ENCODE results near the gene C10orf90.

Gene C10orf90

GRCh38 chr10:126423732-126424491 lies 246.6 kb downstream of the C10orf90 start:
- no peak for DNase-seq (ENCODE audit: low spot score)

DNA sequence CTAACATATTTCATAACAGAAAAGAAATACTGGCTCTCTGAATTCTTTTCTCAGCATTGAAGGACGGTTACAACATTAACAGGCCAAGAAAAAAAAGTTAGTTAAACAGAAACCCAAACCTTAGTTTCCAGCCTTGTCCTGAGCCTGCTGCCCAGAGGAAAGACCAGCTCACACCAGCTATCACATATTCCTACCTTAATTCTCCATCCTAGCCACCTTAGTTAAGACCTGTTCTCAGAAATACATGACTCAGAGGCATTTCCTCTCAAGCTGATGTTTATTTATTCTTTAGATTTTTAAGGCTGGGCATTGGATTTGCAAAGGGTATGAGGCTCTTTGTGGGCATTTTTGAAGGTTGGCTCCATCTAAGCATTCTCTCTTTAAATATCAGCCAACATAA lies 247.9 kb downstream of the C10orf90 start:
- DNase-seq (ENCODE audit: low spot score): no peak

DNA sequence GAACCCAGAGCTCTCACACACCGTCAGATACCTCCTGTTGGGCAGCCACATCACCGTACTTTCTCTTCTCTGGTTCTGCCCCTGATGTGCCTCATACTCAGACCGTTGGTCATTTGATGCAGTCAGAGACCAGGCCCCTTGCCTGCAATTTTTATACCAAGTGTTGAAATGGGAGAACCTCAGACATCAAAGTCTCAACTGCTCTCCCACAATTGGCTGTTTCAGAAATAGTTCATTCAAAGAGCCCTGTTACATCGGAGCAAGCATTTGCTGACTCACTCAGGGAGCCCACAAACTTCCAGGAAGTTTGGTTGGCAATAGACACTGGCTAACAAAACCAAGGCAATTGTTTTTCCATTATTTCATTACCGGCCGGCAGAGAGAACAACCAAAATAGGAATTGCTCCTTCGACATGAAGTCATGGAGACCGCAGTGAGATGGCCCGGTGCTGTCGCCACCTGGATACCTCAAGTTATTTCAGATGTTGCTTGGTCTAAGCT lies 248.7 kb downstream of the C10orf90 start:
- DNase-seq (ENCODE audit: low spot score): no peak

DNA sequence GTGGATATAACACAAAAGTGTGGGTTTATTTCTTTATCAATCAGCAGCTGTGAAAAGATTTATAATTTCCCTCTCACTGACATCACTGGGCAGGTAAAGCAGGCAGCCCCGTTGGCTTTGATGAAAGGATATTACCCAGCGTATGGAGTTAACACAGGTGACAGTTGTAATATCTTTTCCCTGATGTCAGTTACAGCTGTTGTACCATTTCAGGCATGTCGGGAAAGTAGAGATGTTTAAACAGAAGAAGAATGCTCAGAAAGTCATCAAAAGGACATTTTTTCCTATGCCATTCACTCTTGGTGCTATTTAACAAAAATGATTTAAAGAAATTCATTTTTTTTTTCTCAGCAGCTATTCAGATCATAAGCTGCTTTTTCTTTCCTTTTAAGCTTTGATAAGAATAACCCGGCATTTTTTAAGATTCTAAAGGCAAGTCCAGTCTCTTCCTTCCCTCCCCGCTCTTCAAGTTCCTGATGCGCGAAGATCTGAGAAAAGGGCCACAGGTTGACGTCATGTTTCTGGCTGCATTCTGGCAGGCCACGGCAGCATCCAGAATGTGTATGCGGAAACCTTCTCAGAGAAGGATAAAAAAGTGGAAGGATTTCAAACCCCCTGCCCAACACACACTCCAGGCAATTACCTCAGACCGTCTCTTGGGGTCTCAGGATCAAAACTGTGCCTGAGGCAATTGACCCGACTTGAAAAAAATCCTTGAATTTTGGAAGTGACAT lies 249.8 kb downstream of the C10orf90 start:
- no peak for DNase-seq (ENCODE audit: low spot score)

GRCh38 chr10:126417220-126417825 lies 253.2 kb downstream of the C10orf90 start:
- DNase-seq (ENCODE audit: low spot score): no peak

DNA sequence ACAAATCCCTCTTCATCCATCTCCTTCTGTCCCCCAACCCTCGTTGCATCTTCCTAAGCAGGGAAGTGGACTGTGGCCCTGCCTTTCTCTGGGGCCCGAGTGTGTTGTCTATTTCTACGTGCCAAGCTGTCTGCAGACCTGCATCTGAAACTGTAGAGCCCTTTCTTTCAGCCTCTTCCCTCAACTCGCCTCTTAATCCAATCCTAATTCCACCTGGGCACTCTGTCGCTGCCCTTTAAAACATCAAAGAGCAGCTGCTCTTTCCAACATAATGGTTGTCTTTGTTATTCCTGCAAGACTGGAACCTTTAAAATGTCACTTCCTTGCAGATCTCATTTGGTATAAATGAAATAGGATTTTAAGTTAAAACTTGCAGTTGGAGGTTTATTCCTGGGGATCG lies 260.7 kb downstream of the C10orf90 start:
- DNase-seq (ENCODE audit: low spot score): no peak

DNA sequence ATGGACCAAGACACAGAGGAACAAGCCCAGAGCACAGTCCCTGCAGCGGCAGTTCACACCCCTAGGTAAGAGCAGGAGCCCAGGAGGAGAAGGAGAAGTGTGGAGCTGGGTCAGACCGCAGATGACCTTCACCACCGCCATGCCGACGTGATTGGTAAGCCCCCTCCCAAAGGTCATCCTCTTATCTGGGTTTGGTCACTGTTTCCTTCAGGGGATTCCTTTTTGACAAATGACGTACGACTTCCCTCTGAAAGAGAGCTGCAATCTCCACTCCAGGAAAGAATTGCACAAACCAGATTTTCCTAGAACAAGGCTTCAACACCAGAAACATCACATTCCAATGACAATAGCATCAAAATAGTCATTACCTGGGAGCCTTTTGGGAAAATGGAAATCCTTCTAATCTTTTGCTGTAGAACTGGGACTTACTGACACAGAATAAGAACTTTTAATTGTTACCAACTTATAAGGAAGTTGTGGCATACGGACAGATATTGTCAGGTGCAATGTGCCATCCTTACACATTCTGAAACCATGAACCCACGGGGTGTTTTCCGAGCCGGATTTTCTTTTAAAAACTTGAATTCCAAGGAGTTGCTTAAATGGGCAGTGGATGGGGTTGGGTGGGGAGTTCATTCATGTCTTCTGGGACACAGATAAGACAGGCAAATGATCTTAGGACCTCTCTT lies 261.4 kb downstream of the C10orf90 start:
- no peak for DNase-seq (ENCODE audit: low spot score)

DNA sequence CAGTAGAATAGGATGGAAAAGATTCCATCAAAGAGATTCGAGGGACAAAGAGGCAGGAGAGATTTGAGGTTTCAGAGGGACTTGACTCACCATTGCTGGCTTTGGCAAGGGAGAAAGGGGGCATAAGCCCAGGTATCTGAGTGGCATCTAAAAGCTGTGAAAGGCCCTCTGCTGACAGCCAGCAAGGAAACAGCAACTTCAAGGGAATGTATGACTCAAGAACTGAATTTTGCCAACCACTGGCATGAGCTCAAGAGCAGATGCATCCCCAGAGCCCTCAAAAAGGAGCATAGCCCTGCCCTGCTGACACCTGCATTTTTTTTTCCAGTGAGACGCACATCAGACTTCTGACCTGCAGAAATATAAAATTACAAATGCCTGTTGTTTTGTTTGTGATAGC lies 262.7 kb downstream of the C10orf90 start:
- no peak for DNase-seq (ENCODE audit: low spot score)

DNA sequence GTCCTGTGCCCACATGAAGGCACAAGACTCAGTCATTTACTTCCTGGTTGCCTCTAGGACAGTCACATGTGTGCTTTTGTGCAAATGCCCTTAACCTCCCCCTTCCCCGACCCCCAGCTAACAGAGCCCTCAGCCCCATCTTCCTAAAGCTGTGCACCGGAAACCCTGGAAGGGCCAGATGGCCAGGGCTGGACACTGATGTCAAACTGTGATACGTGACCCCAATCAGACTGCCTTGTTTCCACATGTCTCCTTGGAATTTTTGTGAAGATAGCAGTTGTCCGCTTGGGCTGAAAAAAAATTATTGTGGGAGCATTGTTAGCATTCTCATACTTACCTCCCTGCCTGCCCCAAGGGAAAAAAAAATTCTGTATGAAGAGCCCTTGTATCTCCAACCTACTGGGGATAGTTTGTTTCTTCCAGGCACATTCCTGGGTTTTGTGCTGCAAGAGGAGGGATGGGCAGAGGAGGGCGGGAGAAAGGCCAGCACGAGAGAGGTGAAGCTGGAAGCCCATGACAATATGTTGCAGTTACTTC lies 265.2 kb downstream of the C10orf90 start:
- no peak for DNase-seq (ENCODE audit: low spot score)

DNA sequence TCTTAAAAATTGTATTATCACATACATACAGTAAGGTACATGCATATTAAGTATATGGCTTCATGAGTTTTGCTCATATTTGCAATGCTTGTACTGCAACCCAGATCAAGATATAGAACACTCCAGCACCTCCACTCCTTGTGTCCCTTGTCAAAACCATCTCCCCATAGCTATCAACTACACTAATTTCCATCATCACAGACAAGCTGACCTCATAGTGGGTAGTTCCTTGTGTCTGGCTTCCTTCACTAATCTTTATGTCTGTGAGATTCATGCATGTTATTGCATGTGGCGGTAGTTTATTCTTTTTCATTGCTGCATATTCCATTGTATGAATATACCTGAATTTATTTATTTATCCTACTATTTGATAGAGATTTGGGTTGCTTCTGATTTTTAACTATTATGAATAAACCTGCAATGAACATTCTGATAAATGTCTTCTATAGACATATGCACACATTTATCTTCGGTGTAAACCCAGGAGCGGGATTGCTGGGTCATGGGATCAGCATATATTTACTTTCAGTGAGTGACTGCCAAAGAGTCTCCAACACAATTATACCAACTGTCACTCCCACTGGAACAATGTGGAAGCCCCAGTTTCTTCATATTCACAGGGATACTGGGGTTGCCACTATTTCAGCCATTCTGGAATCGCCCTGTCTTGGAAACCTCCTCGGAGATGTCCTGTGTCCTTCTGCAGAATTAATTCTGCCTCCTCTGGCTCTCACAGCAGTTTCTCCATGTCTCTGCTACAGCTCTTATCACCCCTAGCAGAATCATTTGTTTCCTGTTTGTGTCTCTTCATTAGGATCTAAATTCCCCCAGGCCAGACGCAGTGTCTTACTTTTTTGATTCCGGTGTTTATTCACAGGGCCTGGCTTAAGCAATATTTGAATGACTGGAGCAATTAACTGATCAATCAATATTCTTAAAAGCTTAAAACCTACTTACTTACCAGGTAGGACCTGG lies 267.5 kb downstream of the C10orf90 start:
- DNase-seq (ENCODE audit: low spot score): no peak

GRCh38 chr10:126400641-126401040 lies 269.9 kb downstream of the C10orf90 start:
- no peak for DNase-seq (ENCODE audit: low spot score)

DNA sequence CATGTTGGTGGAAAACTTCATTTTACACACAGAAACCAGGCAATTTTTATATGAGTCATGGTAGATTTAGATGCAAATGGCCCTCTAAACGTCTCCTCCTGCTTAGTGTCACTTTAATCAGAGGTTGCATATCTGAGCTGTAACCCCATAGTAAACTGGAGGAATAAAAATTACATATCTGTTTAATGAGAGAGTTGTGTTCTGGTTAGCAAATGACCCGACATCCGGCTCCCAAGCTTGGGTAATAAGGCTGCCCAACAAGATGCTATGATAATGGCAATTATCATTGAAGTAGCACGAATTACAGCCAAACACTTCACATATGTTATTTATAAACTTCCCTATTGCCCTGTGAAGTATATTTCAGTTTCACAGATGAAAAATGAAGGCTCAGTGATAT lies 271.6 kb downstream of the C10orf90 start:
- no peak for DNase-seq (ENCODE audit: low spot score)

DNA sequence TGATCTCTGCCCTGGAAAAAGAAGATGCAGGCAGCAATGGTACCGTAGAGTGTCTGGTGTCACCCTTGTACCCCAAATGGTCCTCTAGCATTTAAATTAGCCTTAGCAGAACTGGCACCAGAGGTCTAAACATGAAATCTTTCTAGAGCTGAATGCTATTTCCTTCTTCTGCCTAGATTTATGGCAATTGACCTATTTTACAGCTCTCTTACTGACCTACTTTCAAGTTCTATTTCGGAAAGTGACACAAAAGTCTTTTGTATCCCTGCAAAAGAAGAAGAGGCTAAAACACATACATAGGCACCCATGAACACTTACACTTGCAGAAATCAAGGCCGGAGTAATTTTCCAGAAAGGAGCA lies 272.1 kb downstream of the C10orf90 start:
- no peak for DNase-seq (ENCODE audit: low spot score)

DNA sequence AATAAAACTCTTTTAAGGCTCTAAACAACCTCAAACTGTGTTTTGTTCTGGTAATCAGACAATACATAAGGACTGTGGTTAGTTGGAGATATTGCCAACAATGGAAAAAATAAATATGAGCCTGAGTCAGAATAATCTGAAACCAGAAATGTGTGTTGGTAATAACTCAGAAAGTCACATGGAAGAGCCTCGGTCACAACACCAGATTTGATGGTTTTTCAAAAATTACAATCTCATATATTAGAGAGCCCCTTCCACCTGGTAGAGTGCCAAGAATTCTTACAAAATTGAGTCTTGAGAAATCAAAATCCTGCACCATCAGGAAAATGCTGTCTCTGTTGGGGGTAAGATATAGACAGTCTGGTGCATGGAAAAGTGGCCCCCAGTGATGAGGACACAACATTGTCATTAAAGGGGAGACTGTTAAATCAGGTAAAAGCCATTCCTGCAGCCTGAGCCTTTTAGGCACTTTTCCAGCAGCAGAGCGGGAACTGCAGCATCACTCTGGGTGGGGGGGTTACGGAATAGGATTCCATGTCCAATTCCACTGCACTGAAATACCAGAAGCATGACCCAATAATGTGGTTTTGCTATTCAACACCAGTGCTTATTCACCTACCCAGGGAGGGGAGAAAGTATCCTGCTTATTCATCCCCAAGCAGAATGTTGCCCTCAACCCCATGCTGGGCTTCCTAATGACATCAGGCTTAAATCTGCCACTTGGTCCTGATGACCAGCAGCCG lies 272.7 kb downstream of the C10orf90 start:
- DNase-seq (ENCODE audit: low spot score): no peak

DNA sequence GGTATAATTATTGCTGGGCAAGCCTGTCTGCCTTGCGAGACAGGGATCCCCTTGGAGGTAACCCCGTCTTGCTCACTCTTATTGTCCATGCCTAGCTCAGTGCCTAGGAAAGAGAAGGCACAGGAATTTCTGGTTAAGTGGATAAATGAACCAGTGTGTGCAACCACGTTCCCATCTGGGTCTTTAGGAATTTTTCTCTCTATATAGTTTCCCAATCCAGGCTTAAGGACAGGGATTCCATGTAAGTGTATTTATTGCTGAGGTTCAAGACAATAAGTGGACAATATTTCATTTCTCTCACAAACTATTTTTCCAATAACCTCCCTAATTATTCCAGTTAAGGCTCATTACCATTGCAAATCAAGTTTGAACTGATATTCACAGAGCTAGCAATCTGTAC lies 273.3 kb downstream of the C10orf90 start:
- DNase-seq (ENCODE audit: low spot score): no peak

DNA sequence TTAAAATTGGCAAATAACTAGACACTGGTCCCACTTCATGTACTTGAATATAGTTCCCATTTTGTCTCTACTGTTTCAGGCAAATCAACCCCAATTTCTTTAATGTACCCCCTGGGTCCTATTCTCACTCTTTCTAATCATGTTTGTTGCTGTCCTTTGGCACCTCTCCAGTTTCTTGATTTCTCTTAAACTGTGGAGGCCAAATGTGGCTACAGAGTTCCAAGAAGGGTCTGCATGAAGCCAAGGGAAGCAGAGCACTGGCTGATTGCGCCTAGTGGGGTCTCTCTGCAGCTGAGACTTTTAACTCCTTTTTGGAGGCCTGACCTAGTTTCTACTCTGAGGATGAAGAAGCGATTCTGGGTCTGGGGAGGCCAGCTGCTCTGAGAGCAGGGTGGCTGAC lies 275.5 kb downstream of the C10orf90 start:
- no peak for DNase-seq (ENCODE audit: low spot score)

DNA sequence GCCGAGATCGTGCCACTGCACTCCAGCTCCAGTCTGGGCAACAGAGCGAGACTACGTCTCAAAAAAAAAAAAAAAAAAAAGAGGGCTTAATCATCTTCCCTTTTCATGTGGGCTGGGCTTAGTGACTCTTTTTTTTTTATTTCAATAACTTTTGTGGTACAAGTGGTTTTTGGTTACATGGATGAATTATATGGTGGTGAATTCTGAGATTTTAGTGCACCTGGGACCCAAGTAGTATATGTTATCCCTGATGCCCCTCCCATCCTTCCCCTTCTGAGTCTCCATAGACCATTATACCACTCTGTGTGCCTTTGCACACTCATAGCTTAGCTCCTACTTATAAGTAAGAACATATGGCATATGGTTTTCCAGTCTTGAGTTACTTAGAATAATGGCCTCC lies 277.4 kb downstream of the C10orf90 start:
- DNase-seq (ENCODE audit: low spot score): no peak

DNA sequence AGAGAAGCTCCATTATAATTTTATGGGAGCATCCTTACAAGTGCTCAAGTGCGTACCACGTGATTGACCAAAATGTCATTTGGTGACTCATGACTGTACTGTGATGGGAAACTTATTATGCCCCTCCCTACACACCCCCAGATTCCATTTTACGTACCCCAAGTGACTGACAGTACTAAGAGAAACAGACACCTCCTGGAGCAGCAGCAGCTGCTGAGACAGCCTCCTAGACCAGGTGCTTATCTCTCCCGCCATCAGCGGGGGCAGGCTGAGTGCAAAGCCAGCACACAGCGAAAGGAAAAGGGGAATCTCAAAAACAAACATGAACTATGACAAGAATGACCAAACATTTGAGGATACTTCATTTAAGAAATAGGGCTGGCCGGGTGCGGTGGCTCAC lies 278.0 kb downstream of the C10orf90 start:
- DNase-seq (ENCODE audit: low spot score): no peak

DNA sequence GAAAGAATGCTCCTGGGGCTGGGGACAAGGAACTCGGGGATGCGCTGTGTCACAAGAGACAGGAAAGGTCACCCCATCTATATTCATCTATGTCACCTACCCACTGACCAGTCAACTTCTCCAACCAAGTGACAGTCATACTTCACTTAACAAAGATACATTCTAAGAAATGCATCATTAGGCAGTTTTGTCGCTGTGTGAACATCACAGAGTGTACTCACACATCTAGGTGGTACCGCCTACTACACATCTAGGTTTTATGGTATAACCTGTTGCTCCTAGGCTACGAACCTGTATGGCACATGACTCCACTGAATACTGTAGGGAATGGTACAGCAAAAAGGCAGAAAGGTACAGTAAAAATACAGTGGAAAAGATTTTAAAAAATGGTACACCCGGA lies 278.4 kb downstream of the C10orf90 start:
- no peak for DNase-seq (ENCODE audit: low spot score)

GRCh38 chr10:126391192-126391885 lies 279.2 kb downstream of the C10orf90 start:
- no peak for DNase-seq (ENCODE audit: low spot score)
